Natural killer cell treated with Interleukin-12 subunit alpha and Interleukin-12 subunit beta and Interleukin-15 and Interleukin-18, amount 100 ng/mL, for 72 hours (primary cell): ENCODE data around the gene ZNF485. TPM values are rescaled to one million over a fixed set of nuclear protein-coding genes. Genes with fewer than 3 reads are reported as not detected.

ENCODE experiments used
- ATAC-seq, 2 donors: fragments of 150-1000 bp; cut with Tn5 transposase in 1 of 2; sonication (Bioruptor Pico), chemical (Tn5 transposase) in 1 of 2; 2 replicates each; pipeline ENCODE4 v1.10.0; 2021
- DNase-seq: peaks from one replicate; pipeline ENCODE4 v3.0.0; 2022; ENCODE audit warnings: low spot score
- H3K27ac Mint-ChIP-seq, 2 donors: 1 replicate in 1 of 2; 2 replicates in 1 of 2; pipeline ENCODE4 v1.8.0; 2022; ENCODE audit warnings: mixed read lengths in 2 of 2, mild to moderate bottlenecking in 1 of 2, moderate library complexity in 1 of 2
- H3K27me3 Mint-ChIP-seq, 2 donors: 1 replicate in 1 of 2; 2 replicates in 1 of 2; pipeline ENCODE4 v1.8.0; 2022; ENCODE audit warnings: mixed read lengths in 2 of 2
- H3K36me3 Mint-ChIP-seq: one replicate; pipeline ENCODE4 v1.8.0; 2022; ENCODE audit warnings: mixed read lengths
- H3K4me1 Mint-ChIP-seq, 2 donors: 1 replicate in 1 of 2; 2 replicates in 1 of 2; pipeline ENCODE4 v1.8.0; 2022; ENCODE audit warnings: low read depth in 2 of 2, mixed read lengths in 2 of 2, mild to moderate bottlenecking in 1 of 2
- H3K4me3 Mint-ChIP-seq: one replicate; pipeline ENCODE4 v1.8.0; 2022; ENCODE audit warnings: mixed read lengths
- H3K9me3 Mint-ChIP-seq: 2 replicates; pipeline ENCODE4 v1.8.0; 2022; ENCODE audit warnings: mixed read lengths
- total RNA-seq, 2 donors: library from RNA; stranded (reverse); gene quantifications; one replicate each; pipeline ENCODE4 v1.2.3, GENCODE V29; 2022

ZNF485 gene
- total RNA-seq, 2 donors from 2014 or later: 2.0 to 4.0 TPM

DNA sequence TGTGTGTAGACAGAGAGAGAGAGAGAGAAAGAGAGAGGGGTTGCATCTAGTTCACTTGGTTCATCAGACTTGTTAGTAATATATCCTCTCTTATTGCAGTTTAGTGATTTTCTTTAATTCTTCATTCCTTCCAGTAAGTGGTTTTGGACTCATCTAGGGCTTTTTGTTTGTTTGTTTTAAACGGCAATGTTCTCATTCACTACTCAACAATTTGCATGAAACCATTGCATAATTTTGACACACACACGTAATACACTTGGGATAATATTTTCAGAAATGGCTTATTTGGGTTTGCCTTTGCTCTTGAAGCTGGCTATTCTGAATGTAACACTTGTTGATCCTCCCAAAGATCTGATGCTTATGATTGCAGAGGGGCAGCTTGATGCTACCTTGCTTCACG is 58.8 kb downstream of the ZNF485 start:
- ATAC-seq (no peak), DNase-seq (no peak)
- Mint-ChIP-seq H3K9me3 (no peaks in the 10 kb centered on the region), H3K27me3 (peaks cover 4 to 14% of the 10 kb centered on the region in 2 donors), H3K4me3 (no peak overlapping the region), H3K4me1 (peaks cover 9 to 13% of the 10 kb centered on the region in 2 donors), H3K27ac (no peak overlapping the region), H3K36me3 (peaks cover 4% of the 10 kb centered on the region)

DNA sequence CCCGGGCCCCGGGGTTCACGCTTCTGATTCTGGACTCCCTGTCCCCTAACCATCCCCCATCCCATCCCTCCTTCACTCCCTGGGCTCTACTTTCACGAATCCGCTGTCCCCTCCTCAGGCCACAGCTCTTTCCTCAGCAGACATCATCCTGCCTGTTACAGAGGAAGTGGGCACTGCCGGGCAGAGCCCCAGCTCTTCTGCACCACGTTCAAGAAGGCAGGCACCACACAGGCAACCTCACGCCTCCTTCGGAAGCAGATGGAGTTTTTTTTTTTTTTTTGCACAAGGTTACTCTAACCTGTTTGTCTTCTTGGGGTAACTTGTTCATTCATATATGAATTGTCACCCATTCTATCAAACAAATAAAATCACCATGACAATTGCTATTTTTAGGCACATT is 60.3 kb downstream of the ZNF485 start:
- Mint-ChIP-seq H3K4me3 (no peak overlapping the region), H3K9me3 (no peaks in the 10 kb centered on the region), H3K27me3 (peaks cover 9 to 18% of the 10 kb centered on the region in 2 donors), H3K4me1 (peaks cover 12 to 14% of the 10 kb centered on the region in 2 donors), H3K27ac (peak overlapping the region in 1 of 2 donors; percentile 16), H3K36me3 (peaks cover 4% of the 10 kb centered on the region)
- ATAC-seq (no peak), DNase-seq (no peak)

DNA sequence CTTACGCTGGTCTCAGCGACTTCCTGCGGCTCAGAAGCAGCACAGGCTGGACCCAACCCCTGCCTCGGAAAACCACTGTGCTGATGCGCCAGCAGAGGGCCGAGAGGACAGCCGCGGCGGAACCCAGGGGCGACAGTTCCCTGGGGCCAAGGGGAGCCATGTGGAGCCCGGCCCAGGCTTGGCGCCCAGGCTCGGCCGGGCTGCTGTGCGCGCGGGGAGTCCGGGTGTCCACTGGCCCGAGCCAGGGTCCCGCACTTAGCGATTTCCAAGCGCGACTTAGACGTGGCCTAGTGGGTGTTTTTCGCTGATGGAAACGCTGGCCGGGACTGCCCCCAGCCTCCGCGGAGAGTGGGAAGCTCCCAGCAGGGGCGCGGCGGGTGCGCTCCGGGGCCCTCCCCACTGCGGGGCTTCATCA is 61.1 kb downstream of the ZNF485 start:
- DNase-seq (no peak), ATAC-seq (peak; percentile 25 to 84)
- peak overlapping the region; percentile 7 for H3K4me3 Mint-ChIP-seq
- H3K4me1 Mint-ChIP-seq: peaks cover 14 to 16% of the 10 kb centered on the region in 2 donors
- peaks cover 4% of the 10 kb centered on the region for H3K36me3 Mint-ChIP-seq
- H3K27ac Mint-ChIP-seq: peak overlapping the region in 1 of 2 donors; percentile 16
- peaks cover 10 to 20% of the 10 kb centered on the region in 2 donors for H3K27me3 Mint-ChIP-seq
- H3K9me3 Mint-ChIP-seq: no peaks in the 10 kb centered on the region

Other genes starting within 250 kb of the ZNF485 start
- not detected for gene FXYD4, start 234.8 kb upstream of the ZNF485 start, total RNA-seq
- 100 to 1,000 TPM; 340 to 514 TPM for gene HNRNPF, start 197.3 kb upstream of the ZNF485 start, total RNA-seq
- gene ZNF487, start 169.3 kb upstream of the ZNF485 start, total RNA-seq: 1 to 10 TPM; 3.5 to 5.7 TPM
- gene ZNF239, start 31.8 kb upstream of the ZNF485 start, total RNA-seq: not detected
- gene ZNF32, start 42.4 kb downstream of the ZNF485 start, total RNA-seq: 10 to 100 TPM in 1 of 2 donors, 1 to 10 TPM in 1; 4.9 to 12.4 TPM